ENCODE data around the gene BRAF.
"Not testable (repeated sequence)": the region's sequence is repeated elsewhere in the genome, so short reads cannot be mapped to it uniquely, and the experiment has no call there.

The BRAF gene

GRCh38 chr7:140680886-140681285 lies 243.8 kb downstream of the BRAF start:
- DNase-seq (ENCODE audit: low read depth in 2 of 2): no peak

- DNase-seq (ENCODE audit: low read depth in 2 of 2): no peak
Observed at GRCh38 chr7:140679186-140679585, 245.5 kb downstream of the BRAF start.

DNA sequence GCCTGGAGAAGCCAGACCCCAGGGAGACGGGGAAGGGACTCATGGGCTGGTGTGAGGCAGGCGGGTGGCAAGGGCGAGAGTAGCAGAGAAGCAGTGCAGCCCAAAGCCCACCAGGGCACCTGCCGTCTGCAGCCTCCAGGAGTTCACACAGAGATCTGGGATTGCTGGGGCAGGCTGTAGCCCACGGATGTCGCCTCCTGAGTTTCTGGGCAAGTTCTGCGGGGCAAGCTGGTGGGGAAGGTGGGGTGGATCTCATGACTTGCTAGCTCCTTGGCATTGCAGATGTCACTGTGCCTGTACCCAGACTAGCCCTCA lies 246.0 kb downstream of the BRAF start:
- DNase-seq (ENCODE audit: low read depth in 2 of 2): no peak

GRCh38 chr7:140678081-140678815 lies 246.5 kb downstream of the BRAF start:
- DNase-seq (ENCODE audit: low read depth in 2 of 2): no peak

DNA sequence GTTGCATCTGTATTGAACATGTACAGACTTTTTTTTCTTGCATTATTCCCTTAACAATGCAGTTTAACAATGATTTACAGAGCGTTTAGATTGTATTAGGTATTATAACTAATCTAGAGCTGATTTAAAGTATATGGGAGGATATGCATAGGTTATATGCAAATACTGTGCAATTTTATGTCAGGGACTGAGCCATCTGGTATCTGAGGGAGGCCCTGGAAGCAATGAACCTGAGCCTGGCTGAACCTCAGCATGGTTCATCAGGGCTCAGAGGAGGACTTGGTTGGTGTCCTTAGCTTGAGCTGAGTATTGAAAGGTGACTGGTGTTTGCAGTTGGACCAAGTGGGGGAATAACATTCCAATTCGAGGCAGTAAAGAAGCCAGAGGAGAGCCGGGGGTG lies 247.2 kb downstream of the BRAF start:
- no peak for DNase-seq (ENCODE audit: low read depth in 2 of 2)

- not testable (repeated sequence) for DNase-seq (ENCODE audit: low read depth in 2 of 2)
Observed at GRCh38 chr7:140676956-140677355, 247.8 kb downstream of the BRAF start.

GRCh38 chr7:140676306-140676705 lies 248.4 kb downstream of the BRAF start:
- no peak for DNase-seq (ENCODE audit: low read depth in 2 of 2)

DNA sequence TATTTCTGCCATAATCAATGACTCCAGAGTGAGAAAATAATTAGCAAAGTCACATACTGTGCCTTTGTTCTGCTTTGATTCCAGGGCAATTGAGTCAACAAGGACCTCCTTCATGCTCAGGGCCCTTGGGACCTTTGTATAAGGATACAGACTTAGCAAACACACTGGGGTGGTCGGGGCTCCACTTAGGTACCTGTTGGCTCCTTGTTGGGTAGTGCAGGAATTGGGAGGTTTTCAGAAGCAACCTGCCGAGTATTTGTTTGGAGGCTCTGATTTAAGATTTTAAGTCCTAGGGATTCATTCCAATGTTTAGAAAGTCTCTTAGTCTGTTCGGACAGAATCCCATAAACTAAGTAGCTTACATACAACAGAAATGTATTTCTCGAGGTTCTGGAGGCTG lies 249.0 kb downstream of the BRAF start:
- DNase-seq (ENCODE audit: low read depth in 2 of 2): no peak

- DNase-seq (ENCODE audit: low read depth in 2 of 2): no peak
Observed at GRCh38 chr7:140674899-140675701, 249.6 kb downstream of the BRAF start.

DNA sequence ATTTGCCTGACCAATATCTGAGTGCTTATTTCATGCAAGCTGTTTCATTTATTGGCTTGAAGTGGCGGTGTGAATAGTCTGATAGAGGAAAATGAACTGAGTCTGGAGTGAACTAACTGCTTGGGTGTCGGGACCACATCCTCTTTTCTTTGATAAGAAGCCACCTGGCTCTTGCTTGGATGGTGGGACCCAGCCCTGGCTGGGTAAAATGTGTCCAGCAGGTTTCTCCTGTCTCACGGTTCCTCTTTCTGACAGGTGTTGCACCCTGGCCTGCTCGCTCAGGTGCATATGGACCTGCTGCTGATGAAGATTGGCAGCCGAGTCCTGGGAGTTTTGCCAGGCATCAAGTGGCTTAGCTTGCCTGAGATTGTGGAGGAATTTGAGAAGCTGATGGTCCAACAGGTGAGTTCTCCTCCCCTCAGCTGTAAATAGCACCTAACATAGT lies 250.4 kb downstream of the BRAF start:
- no peak for DNase-seq (ENCODE audit: low read depth in 2 of 2)

DNA sequence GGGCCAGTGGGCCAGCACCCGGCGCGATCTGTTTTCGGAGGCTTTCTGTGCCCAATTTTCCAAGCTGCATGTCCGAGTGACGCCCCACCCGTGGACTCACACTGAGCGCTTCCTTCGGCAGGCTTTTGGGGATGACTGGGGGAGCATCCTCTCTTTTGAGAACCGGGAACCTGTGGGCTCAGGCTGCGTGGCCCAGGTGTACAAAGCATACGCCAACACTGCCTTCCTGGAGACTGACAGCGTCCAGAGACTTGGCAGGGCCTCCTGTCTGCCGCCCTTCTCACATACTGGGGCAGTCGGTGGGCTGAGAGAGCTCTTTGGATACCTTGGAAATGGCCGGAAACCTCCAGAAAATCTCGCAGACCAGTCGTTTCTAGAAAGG lies 251.0 kb downstream of the BRAF start:
- no peak for DNase-seq (ENCODE audit: low read depth in 2 of 2)

- DNase-seq (ENCODE audit: low read depth in 2 of 2): peak in 1 of 2 donors; percentile 23
Observed at GRCh38 chr7:140673063-140673773, 251.5 kb downstream of the BRAF start.

DNA sequence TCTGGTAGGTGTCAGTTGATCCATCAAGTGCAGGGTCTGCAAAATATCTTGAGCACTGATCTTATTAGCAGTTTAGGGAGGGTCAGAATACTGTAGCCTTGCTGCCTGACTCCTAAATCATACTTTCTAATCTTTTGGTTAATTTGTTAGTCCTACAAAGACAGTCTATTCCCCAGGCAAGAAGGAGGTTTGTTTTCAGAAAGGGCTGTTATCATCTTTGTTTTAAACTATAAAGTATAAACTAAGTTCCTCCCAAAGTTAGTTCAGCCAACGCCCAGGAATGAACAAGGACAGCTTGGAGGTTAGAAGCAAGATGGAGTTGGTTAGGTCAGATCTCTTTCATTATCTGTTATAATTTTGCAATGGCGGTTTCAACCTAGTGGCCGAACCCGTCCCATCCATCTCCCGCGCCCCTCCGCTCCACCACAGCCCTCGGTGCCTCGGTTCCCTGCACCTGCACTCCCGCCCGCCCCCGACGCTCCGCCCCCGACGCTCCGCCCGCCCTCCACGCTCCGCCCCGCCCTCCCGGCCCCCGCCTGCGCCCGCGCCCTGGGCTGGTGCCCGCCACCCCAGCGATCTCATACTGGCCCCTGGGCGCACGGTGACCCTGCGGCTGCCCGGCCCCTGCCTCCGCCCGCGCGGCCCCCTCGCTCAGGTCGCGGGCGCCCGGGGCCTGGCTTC lies 252.2 kb downstream of the BRAF start, which contains the start of gene ADCK2:
ADCK2 (plus strand) TSS at position 564 of the 681 bp plus-strand sequence. CDS start 386 bp downstream, outside the sequence.
- peak; percentile 31 to 44 for DNase-seq (ENCODE audit: low read depth in 2 of 2)

DNA sequence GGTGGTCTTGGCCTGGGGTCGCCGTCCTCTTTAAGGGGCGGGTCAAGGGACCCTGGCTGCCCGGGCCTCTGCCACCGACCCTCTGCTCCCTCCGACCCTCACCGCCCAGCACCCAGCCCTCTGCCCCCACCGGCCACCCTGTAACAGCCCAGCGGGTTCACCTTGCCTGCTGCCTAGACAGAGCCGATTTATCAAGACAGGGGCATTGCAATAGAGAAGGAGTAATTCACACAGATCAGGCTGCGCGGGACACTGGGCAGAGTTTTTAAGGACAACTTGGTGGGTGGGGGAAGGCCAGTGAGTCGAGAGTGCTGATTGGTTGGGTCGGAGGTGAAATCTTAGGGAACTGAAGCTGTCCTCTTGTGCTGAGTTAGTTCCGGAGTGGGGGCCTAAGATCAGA lies 252.8 kb downstream of the BRAF start:
- DNase-seq (ENCODE audit: low read depth in 2 of 2): no peak

DNA sequence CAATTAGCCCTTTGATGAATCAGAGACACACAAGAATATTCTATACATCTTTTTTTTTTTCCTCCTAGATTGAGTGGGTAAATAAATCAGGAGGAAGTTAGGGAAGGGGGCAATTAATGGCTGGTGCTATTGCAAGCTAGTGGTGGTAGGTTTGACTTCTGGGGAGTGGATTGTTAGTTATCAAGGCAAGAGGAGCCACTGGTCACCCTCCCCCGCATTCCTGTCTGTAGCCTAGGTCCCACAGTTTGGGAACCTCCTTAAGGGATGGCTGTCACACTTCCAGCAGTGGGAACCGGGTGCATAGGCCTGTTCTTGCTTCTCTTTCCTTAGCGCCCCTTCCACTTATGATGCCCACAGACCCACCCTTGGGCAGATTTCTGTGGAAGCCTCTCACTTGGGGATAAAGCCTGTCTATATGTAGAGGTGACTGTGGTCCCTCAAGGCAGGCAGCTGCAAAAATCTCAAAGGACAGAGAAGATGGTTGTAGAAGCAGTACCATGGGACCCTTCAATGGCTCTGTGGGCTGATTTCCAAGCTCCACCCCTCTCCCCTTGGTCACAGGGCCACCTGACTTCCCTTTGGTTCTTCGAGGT lies 254.3 kb downstream of the BRAF start:
- DNase-seq (ENCODE audit: low read depth in 2 of 2): no peak

GRCh38 chr7:140669862-140670261 lies 254.9 kb downstream of the BRAF start:
- DNase-seq (ENCODE audit: low read depth in 2 of 2): not testable (repeated sequence)

GRCh38 chr7:140669352-140669751 lies 255.4 kb downstream of the BRAF start:
- DNase-seq (ENCODE audit: low read depth in 2 of 2): no peak
